ENCODE measurements around the gene ANKIB1. TPM values are rescaled to one million over a fixed set of nuclear protein-coding genes. Genes with fewer than 3 reads are reported as not detected.

The ANKIB1 gene
- polyA plus RNA-seq, 1 of the 3 experiments (the other 2 are of a cell fraction) = 24.6 TPM

- POLR2A ChIA-PET = no interaction called here
- Histone ChIP-seq H3K27ac (ENCODE audit: low read depth in 2 of 2, low read length in 1 of 2) (no peak overlapping the region), H3K9ac (no peak overlapping the region), H3F3A (replicated peaks; ENCODE audit: insufficient read depth) (no peaks in the 10 kb centered on the region), H4K20me1 (ENCODE audit: insufficient read depth) (no peaks in the 10 kb centered on the region), H2AFZ (ENCODE audit: low read depth) (no peak overlapping the region), H3K9me3 (no peaks in the 10 kb centered on the region), H3K27me3 (ENCODE audit: insufficient read depth) (no peaks in the 10 kb centered on the region; the same call in 1 of the 2 replicates), H3K4me2 (no peak overlapping the region), H3K79me2 (ENCODE audit: insufficient read depth) (no peaks in the 10 kb centered on the region), H3K36me3 (replicated peaks in 1 of 2; ENCODE audit: control insufficient read depth in 1 of 2, insufficient read depth in 2 of 2, low read length in 1 of 2) (no peaks in the 10 kb centered on the region), H3K4me3 (ENCODE audit: low read depth in 2 of 2, low read length in 1 of 2) (no peak overlapping the region), H3K4me1 (ENCODE audit: control insufficient read depth in 1 of 2, insufficient read depth in 2 of 2, low read depth in 1 of 2, low read length in 1 of 2) (peaks cover 0 to 2% of the 10 kb centered on the region in 2 experiments; a peak in 1 of 4 replicates), H3K9me2 (no peaks in the 10 kb centered on the region)
- TF ChIP-seq CHD2 (IDR thresholded peaks at IDR 0.05; ENCODE audit: low read length, partially characterized antibody) (no peak), FOSL2 (IDR thresholded peaks at IDR 0.05; ENCODE audit: borderline replicate concordance, low read depth) (no peak), TEAD4 (IDR thresholded peaks at IDR 0.05; ENCODE audit: borderline replicate concordance, insufficient read depth) (no peak), MEF2A (IDR thresholded peaks at IDR 0.05; ENCODE audit: borderline replicate concordance, low read depth) (no peak), RAD21 (IDR thresholded peaks at IDR 0.05; ENCODE audit: low read length) (no peak)
- TF ChIP-seq, protein P1, sequence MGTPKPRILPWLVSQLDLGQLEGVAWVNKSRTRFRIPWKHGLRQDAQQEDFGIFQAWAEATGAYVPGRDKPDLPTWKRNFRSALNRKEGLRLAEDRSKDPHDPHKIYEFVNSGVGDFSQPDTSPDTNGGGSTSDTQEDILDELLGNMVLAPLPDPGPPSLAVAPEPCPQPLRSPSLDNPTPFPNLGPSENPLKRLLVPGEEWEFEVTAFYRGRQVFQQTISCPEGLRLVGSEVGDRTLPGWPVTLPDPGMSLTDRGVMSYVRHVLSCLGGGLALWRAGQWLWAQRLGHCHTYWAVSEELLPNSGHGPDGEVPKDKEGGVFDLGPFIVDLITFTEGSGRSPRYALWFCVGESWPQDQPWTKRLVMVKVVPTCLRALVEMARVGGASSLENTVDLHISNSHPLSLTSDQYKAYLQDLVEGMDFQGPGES (IDR thresholded peaks at IDR 0.05; ENCODE audit: low read depth, low read length) = no peak
- TF ChIP-seq, protein P2, sequence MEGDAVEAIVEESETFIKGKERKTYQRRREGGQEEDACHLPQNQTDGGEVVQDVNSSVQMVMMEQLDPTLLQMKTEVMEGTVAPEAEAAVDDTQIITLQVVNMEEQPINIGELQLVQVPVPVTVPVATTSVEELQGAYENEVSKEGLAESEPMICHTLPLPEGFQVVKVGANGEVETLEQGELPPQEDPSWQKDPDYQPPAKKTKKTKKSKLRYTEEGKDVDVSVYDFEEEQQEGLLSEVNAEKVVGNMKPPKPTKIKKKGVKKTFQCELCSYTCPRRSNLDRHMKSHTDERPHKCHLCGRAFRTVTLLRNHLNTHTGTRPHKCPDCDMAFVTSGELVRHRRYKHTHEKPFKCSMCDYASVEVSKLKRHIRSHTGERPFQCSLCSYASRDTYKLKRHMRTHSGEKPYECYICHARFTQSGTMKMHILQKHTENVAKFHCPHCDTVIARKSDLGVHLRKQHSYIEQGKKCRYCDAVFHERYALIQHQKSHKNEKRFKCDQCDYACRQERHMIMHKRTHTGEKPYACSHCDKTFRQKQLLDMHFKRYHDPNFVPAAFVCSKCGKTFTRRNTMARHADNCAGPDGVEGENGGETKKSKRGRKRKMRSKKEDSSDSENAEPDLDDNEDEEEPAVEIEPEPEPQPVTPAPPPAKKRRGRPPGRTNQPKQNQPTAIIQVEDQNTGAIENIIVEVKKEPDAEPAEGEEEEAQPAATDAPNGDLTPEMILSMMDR (IDR thresholded peaks at IDR 0.05) = no peak
- 73% methylated on average over 7 of the region's 7 CpGs for WGBS (ENCODE audit: low lambda C conversion rate)
- CTCF ChIA-PET = interaction anchor here (1.3 to 2.2 kb wide), 3 partner anchors 10 to 257 kb away, joined by 4 to 17 read pairs (median 15); partner anchors contain the start of gene GATAD1
- no peak for DNase-seq
Measured at GRCh38 chr7:92436612-92437445, 191.1 kb downstream of the ANKIB1 start.

DNA sequence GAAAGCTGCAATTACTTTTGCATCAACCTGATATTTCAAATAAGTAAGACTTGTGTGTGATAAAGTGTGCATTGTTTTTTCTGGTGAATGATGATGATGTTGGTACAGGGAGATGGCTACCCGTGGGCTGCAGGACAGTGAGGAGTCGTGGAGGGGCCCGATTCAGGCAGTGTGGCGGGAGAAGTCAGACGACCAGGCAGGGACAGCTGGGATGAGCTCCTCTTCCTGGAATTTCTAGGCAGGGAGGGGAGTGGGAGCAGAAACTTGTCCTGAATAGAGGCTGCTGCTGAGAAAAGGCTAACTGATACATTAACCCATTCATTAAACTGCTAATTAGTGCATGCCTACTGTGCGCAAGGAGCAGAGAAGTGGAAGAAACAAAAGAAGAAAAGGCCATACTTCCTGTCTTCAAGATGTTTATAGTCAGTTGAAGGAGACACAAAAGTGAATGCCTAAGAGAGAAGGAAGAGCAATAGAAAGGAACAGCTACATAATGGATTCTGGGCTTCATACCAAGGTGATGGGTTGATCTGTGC lies 192.2 kb downstream of the ANKIB1 start:
- DNase-seq = no peak
- H2AFZ ChIP-seq (ENCODE audit: low read depth) = no peak overlapping the region
- whole genome bisulfite sequencing (ENCODE audit: low lambda C conversion rate) = 66% methylated on average over 6 of the region's 6 CpGs
- H3K9me3 ChIP-seq = no peaks in the 10 kb centered on the region
- peaks cover 0 to 2% of the 10 kb centered on the region in 2 experiments; a peak in 1 of 4 replicates for H3K4me1 ChIP-seq (ENCODE audit: control insufficient read depth in 1 of 2, insufficient read depth in 2 of 2, low read depth in 1 of 2, low read length in 1 of 2)
- no peaks in the 10 kb centered on the region for H3K79me2 ChIP-seq (ENCODE audit: insufficient read depth)
- no peaks in the 10 kb centered on the region for H3K36me3 ChIP-seq (replicated peaks in 1 of 2; ENCODE audit: control insufficient read depth in 1 of 2, insufficient read depth in 2 of 2, low read length in 1 of 2)
- no peaks in the 10 kb centered on the region for H4K20me1 ChIP-seq (ENCODE audit: insufficient read depth)
- ChIA-PET POLR2A (no interaction called here), CTCF (interaction anchor here (1.1 to 2.2 kb wide), 4 partner anchors 9 to 259 kb away, joined by 3 to 17 read pairs (median 10); partner anchors contain the start of gene GATAD1)
- no peak overlapping the region for H3K27ac ChIP-seq (ENCODE audit: low read depth in 2 of 2, low read length in 1 of 2)
- H3K9me2 ChIP-seq = no peaks in the 10 kb centered on the region
- H3K4me2 ChIP-seq = no peak overlapping the region
- no peaks in the 10 kb centered on the region; the same call in 1 of the 2 replicates for H3K27me3 ChIP-seq (ENCODE audit: insufficient read depth)
- no peak overlapping the region for H3K9ac ChIP-seq
- no peak overlapping the region for H3K4me3 ChIP-seq (ENCODE audit: low read depth in 2 of 2, low read length in 1 of 2)
- no peaks in the 10 kb centered on the region for H3F3A ChIP-seq (replicated peaks; ENCODE audit: insufficient read depth)
- TF ChIP-seq GATA2 (CRISPR knock-in tag; IDR thresholded peaks at IDR 0.05) (no peak), EZH2phosphoT487 (IDR thresholded peaks at IDR 0.05; ENCODE audit: borderline replicate concordance, low read depth) (no peak), SIN3A (IDR thresholded peaks at IDR 0.05; ENCODE audit: borderline replicate concordance, low read depth, low read length) (no peak), USF2 (IDR thresholded peaks at IDR 0.05; ENCODE audit: borderline replicate concordance, low read depth, low read length) (no peak), JUND (IDR thresholded peaks at IDR 0.05) (no peak), POLR2AphosphoS5 (IDR thresholded peaks at IDR 0.05; ENCODE audit: low read depth, low read length) (no peak), RFX5 (IDR thresholded peaks at IDR 0.05; ENCODE audit: low read length) (no peak), MXI1 (IDR thresholded peaks at IDR 0.05; ENCODE audit: low read depth, low read length) (no peak), TAF1 (IDR thresholded peaks at IDR 0.05; ENCODE audit: borderline replicate concordance, low read depth, low read length) (no peak), FOXJ3 (CRISPR knock-in tag; IDR thresholded peaks at IDR 0.05) (no peak), EP300 (IDR thresholded peaks at IDR 0.05; ENCODE audit: borderline replicate concordance in 1 of 2, low read depth in 1 of 2, low read length in 1 of 2) (no peak), ELF1 (IDR thresholded peaks at IDR 0.05) (no peak)
- TF ChIP-seq, protein P3, sequence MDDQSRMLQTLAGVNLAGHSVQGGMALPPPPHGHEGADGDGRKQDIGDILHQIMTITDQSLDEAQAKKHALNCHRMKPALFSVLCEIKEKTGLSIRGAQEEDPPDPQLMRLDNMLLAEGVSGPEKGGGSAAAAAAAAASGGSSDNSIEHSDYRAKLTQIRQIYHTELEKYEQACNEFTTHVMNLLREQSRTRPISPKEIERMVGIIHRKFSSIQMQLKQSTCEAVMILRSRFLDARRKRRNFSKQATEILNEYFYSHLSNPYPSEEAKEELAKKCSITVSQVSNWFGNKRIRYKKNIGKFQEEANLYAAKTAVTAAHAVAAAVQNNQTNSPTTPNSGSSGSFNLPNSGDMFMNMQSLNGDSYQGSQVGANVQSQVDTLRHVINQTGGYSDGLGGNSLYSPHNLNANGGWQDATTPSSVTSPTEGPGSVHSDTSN (IDR thresholded peaks at IDR 0.05) = no peak
